Spleen (tissue), 11 donors: ENCODE results near the gene MCCD1. TPM values are rescaled to one million over a fixed set of nuclear protein-coding genes. Genes with fewer than 3 reads are reported as not detected.
A peak's percentile ranks its signal among the peaks of the same experiment; 100 is the strongest.

Experiments used
- DNase-seq: peaks from one replicate; pipeline ENCODE4 v3.0.0-alpha.2; 2020
- H3K27ac ChIP-seq, 8 donors: fragments of 200-600 bp; sonication (generic) in 7 of 8; 1 replicate in 4 of 8; 2 replicates in 4 of 8; pipeline versions ENCODE4 v1.5.0 to v1.8.0; 2016 to 2021; ENCODE audit warnings: inconsistent platforms in 4 of 8, mild to moderate bottlenecking in 4 of 8, moderate library complexity in 1 of 8
- H3K27me3 ChIP-seq, 7 donors: fragments of 200-600 bp; sonication (generic) in 6 of 7; replicated peaks in 1 of 7; 1 replicate in 4 of 7; 2 replicates in 3 of 7; pipeline versions ENCODE4 v1.5.0 to v1.8.0; 2016 to 2021; ENCODE audit warnings: inconsistent platforms in 3 of 7, mild to moderate bottlenecking in 1 of 7
- H3K36me3 ChIP-seq, 6 donors: fragments of 200-600 bp; sonication (generic) in 5 of 6; 1 replicate in 4 of 6; 2 replicates in 2 of 6; pipeline versions ENCODE4 v1.5.0 to v1.8.0; 2016 to 2021; ENCODE audit warnings: inconsistent platforms in 2 of 6
- H3K4me1 ChIP-seq, 6 donors: fragments of 200-600 bp; sonication (generic) in 5 of 6; 1 replicate in 3 of 6; 2 replicates in 3 of 6; pipeline versions ENCODE4 v1.5.0 to v1.8.0; 2016 to 2021; ENCODE audit warnings: inconsistent platforms in 3 of 6
- H3K4me3 ChIP-seq, 8 donors: fragments of 200-600 bp; sonication (generic) in 7 of 8; 1 replicate in 4 of 8; 2 replicates in 4 of 8; pipeline versions ENCODE4 v1.5.0 to v1.8.0; 2016 to 2021; ENCODE audit warnings: inconsistent platforms in 4 of 8, mild to moderate bottlenecking in 4 of 8, moderate library complexity in 2 of 8
- H3K9me3 ChIP-seq, 8 donors: fragments of 200-600 bp; sonication (generic) in 7 of 8; 1 replicate in 4 of 8; 2 replicates in 4 of 8; pipeline versions ENCODE4 v1.5.0 to v1.8.0; 2016 to 2021; ENCODE audit warnings: inconsistent platforms in 4 of 8
- POLR2A ChIP-seq, 3 donors: fragments of 450-650 bp; IDR thresholded peaks; one replicate each; pipeline ENCODE4 v1.5.1; 2017; ENCODE audit warnings: antibody characterized with exemption in 3 of 3, mild to moderate bottlenecking in 1 of 3
- POLR2AphosphoS5 ChIP-seq, 3 donors: sonication (generic); formaldehyde crosslinking; IDR thresholded peaks; one replicate each; pipeline ENCODE4 v1.5.1; 2017; ENCODE audit warnings: antibody characterized with exemption in 3 of 3
- WGBS, 5 donors: extraction: QIAGEN DNeasy Blood & Tissue Kit in 3 of 5; methylation state at CpG; one replicate each; pipeline versions ENCODE4 v1.1.5 to v1.1.7; 2013 to 2018; 5-methylcytosine and 5-hydroxymethylcytosine counted together
- intact Hi-C: fragments of 100-400 bp; cut with DNase I; formaldehyde crosslinking; loops from one replicate; pipeline ENCODE4 v1.15.0; 2023; ENCODE audit warnings: low total_unique reads
- polyA plus RNA-seq, 3 donors: library from polyadenylated mRNA; stranded (reverse); fragments of 200-250 nt; gene quantifications; one replicate each; pipeline ENCODE4 v1.2.1, GENCODE V29; 2013
- total RNA-seq, 7 donors: library from RNA; depleted of rRNA in 3 of 7; stranded (reverse); fragments of >200 nt in 3 of 7; fragmentation: NEBNext Ultra II Directional in 4 of 7; extraction: Animal tissue kit (Norgen Biotek cat#: 25700) in 4 of 7; gene quantifications; one replicate each; pipeline versions ENCODE4 v1.1.0 to v1.2.1, GENCODE V29; 2016 to 2021
- TF ChIP-seq, protein P1 (sequence below), 11 experiments: fragments of 200-600 bp in 7 of 11; fragments of 450-650 bp in 4 of 11; sonication (generic) in 4 of 11; IDR thresholded peaks in 8 of 11; conservative IDR thresholded peaks in 3 of 11; 1 replicate in 7 of 11; 2 replicates in 4 of 11; pipeline versions ENCODE4 v1.4.0 to v1.8.0; 2016 to 2021; ENCODE audit warnings: antibody characterized with exemption in 11 of 11, inconsistent platforms in 4 of 11, mild to moderate bottlenecking in 1 of 11
- donor health status: healthy with polysubstance abuse.
- donor health status: DM: no; HTN: no; CAD: no; lungs with moderate emphysema.
- donor health status: DM: no; HTN: no; CAD: no.
- donor health status: Bipolar disorder and iron deficiency.
- donor health status: healthy.
- donor health status: DM: no; HTN: no; CAD: no.
- donor health status: DM: yes; HTN: yes; CAD: no.

Gene MCCD1
- total and polyA plus RNA-seq, 10 donors = not detected

DNA sequence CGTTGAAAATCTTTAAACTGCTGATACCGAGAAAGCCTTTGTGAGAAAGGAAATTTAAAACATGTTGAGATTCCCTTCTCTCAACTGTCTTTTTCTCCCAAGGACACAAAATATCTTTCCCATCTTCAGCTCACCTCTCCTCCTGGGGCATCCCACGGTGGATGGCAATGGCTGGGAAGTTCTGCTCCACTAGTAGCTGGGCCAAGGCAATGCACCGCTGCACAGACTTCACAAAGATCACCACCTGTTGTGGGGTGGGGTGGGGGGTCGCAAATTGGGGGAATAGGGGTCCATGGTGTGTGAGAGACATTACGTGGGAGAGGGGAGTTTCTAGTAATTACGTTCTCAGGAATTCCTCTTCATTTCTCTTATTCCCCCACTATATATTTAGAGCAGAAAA, 2.4 kb downstream of the MCCD1 start:
- H3K4me1 ChIP-seq = peaks cover 2 to 41% (median 21%) of the 10 kb centered on the region in 6 donors
- intact Hi-C loops = no loop called here
- no peaks in the 10 kb centered on the region for H3K27me3 ChIP-seq
- WGBS, 5 donors = 89 to 97% (median 91%) methylated on average over 7 of the region's 7 CpGs
- no peaks in the 10 kb centered on the region for H3K9me3 ChIP-seq
- peaks cover 16 to 83% (median 68%) of the 10 kb centered on the region in 6 donors for H3K36me3 ChIP-seq
- no peak overlapping the region for H3K27ac ChIP-seq
- TF ChIP-seq, protein P1, sequence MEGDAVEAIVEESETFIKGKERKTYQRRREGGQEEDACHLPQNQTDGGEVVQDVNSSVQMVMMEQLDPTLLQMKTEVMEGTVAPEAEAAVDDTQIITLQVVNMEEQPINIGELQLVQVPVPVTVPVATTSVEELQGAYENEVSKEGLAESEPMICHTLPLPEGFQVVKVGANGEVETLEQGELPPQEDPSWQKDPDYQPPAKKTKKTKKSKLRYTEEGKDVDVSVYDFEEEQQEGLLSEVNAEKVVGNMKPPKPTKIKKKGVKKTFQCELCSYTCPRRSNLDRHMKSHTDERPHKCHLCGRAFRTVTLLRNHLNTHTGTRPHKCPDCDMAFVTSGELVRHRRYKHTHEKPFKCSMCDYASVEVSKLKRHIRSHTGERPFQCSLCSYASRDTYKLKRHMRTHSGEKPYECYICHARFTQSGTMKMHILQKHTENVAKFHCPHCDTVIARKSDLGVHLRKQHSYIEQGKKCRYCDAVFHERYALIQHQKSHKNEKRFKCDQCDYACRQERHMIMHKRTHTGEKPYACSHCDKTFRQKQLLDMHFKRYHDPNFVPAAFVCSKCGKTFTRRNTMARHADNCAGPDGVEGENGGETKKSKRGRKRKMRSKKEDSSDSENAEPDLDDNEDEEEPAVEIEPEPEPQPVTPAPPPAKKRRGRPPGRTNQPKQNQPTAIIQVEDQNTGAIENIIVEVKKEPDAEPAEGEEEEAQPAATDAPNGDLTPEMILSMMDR (IDR thresholded peaks at IDR 0.05 in 8 of 11, conservative IDR thresholded peaks at IDR 0.05 in 3 of 11) = no peak
- H3K4me3 ChIP-seq = no peak overlapping the region
- DNase-seq = no peak

DNA sequence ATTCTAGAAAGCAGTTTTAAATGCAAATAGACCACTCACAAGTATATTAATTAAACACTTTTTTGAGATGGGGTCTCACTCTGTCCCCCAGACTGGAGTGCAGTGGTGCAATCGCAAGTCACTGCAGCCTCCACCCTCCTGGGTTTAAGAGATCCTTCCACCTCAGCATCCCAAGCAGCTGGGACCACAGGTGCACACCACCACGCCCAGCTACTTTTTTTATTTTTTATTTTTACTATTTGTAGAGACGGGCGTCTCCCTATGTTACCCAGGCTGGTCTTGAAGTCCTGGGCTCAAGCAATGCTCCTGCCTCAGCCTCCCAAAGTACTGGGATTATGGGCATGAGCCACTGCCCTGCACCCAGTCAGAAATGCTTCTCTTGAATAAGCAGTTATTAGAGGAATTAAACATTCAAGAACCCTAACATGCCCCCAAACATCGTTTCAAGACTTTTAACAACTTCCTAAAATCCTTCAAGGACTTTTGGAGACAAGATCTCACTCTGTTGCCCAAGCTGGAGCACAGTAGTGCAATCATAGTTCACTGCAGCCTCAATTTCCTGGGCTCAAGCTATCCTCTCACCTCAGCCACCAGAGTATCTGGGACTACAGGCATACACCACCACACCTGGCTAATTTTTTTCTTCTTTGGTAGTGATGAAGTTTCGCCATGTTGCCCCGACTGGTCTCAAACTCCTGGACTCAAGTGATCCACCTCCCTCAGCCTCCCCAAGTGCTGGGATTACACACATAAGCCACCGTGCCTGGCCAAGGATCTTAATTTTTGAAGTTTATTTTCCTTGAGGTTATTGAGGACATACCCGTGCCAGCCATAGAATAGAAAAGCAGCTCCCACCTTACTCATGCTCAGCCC, 3.2 kb downstream of the MCCD1 start:
- Histone ChIP-seq H3K27me3 (no peaks in the 10 kb centered on the region), H3K36me3 (peaks cover 17 to 91% (median 77%) of the 10 kb centered on the region in 6 donors), H3K4me1 (peaks cover 2 to 49% (median 23%) of the 10 kb centered on the region in 6 donors), H3K4me3 (no peak overlapping the region), H3K27ac (peak overlapping the region in 3 of 8 donors; percentile 42 to 45 (median 43)), H3K9me3 (no peaks in the 10 kb centered on the region)
- 65 to 77% (median 71%) methylated on average over 9 of the region's 9 CpGs for WGBS, 5 donors
- TF ChIP-seq POLR2AphosphoS5 (IDR thresholded peaks at IDR 0.05) (peak in 2 of 3 donors; percentile 6 to 46), POLR2A (IDR thresholded peaks at IDR 0.05) (no peak)
- TF ChIP-seq, protein P1 (IDR thresholded peaks at IDR 0.05 in 8 of 11, conservative IDR thresholded peaks at IDR 0.05 in 3 of 11) = no peak
- intact Hi-C loops = no loop called here
- DNase-seq = no peak

DNA sequence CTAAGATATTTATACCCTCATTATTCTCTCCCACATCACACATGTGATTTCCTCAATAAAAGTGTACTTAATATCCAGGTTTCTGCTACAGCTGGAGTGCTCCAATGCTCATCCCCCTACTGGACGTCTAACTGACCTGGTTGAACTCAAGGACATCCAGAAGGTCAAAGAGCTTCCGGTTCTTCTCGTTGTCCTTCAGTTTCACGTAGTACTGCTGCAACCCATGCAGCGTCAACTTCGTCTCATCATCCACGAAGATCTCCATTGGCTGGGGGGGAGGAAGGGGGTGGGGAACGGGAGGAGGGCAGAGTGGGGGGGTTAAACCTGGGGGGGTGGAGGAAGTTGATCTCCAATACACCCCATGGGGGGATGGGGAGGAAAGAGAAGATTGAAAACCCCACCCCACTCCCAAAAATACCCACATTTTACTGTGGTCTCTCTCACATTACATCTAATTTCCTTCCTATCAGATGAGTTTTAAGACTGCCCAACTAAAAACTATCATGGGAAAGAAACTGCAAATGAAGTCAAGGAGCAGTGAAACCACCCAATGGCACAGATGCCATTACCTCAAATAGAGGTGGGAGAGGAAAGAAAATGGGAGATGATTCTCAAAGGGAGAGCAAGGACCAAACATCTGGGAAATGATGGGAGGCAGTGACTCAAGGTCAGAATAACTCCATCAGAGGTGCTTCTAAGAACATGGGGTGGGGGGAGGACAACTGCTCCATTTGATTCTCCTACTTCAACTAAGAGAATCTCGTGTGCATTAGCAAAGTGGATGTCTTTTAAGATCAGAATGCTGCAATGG, 4.1 kb downstream of the MCCD1 start:
- H3K36me3 ChIP-seq = peaks cover 17 to 100% (median 85%) of the 10 kb centered on the region in 6 donors
- intact Hi-C loops = no loop called here
- no peak overlapping the region for H3K4me3 ChIP-seq
- no peaks in the 10 kb centered on the region for H3K27me3 ChIP-seq
- no peaks in the 10 kb centered on the region for H3K9me3 ChIP-seq
- WGBS, 5 donors = 56 to 69% (median 61%) methylated on average over 9 of the region's 9 CpGs
- peak overlapping the region in 7 of 8 donors; percentile 20 to 51 (median 43) for H3K27ac ChIP-seq
- DNase-seq = no peak
- peaks cover 2 to 57% (median 30%) of the 10 kb centered on the region in 6 donors for H3K4me1 ChIP-seq
- TF ChIP-seq POLR2AphosphoS5 (IDR thresholded peaks at IDR 0.05) = peak in 1 of 3 donors; percentile 62
- TF ChIP-seq, protein P1 (IDR thresholded peaks at IDR 0.05 in 8 of 11, conservative IDR thresholded peaks at IDR 0.05 in 3 of 11) = no peak

DNA sequence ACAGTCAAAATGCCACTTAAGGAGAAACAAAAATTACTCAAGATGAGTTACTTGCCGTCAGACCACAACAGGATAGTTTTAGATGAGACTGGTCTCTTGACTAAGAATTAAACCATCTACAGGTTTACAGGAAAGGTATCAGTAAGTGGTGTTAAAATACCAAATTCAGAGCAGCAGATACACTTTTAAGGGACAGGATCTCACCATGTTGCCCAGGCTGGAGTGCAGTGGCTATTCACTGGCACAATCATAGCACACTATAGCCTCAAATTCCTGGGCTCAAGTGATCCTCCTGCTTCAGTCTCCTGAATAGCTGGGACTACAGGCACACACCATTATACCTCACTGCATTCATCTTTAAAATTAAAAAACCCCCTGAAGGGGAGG, 4.7 kb downstream of the MCCD1 start:
- 63 to 89% (median 68%) methylated on average over 1 of the region's 1 CpG for WGBS, 5 donors

More for the DNA sequence above, 4.7 kb downstream of the MCCD1 start:
- Histone ChIP-seq H3K9me3 (no peaks in the 10 kb centered on the region), H3K27ac (peak overlapping the region in 5 of 8 donors; percentile 20 to 51 (median 43)), H3K27me3 (no peaks in the 10 kb centered on the region), H3K4me1 (peaks cover 4 to 63% (median 35%) of the 10 kb centered on the region in 6 donors), H3K4me3 (no peak overlapping the region), H3K36me3 (peaks cover 20 to 100% (median 91%) of the 10 kb centered on the region in 6 donors)
- TF ChIP-seq POLR2A (IDR thresholded peaks at IDR 0.05) (no peak), POLR2AphosphoS5 (IDR thresholded peaks at IDR 0.05) (no peak)
- TF ChIP-seq, protein P1 (IDR thresholded peaks at IDR 0.05 in 8 of 11, conservative IDR thresholded peaks at IDR 0.05 in 3 of 11) = no peak
- no peak for DNase-seq
- intact Hi-C loops = no loop called here
